D721Med (cell line): ENCODE results near the gene MS4A5.
"Not testable (repeated sequence)": the region's sequence is repeated elsewhere in the genome, so short reads cannot be mapped to it uniquely, and the experiment has no call there.

Source experiments
- DNase-seq: peaks from one replicate; pipeline ENCODE4 v3.0.0; 2011; ENCODE audit warnings: low spot score; ENCODE audit not compliant: insufficient read length
- FAIRE-seq: peaks from 2 replicates; lab custom pipeline; 2011; peaks lifted over from hg19 to GRCh38; lab: Jason Lieb, UNC
- TF ChIP-seq, protein P1 (sequence below): IDR thresholded peaks from 2 replicates; pipeline ENCODE4 v1.5.1; 2012; ENCODE audit warnings: mild to moderate bottlenecking, control low read depth; ENCODE audit not compliant: insufficient read depth; ENCODE audit errors: missing control alignments

The MS4A5 gene

DNA sequence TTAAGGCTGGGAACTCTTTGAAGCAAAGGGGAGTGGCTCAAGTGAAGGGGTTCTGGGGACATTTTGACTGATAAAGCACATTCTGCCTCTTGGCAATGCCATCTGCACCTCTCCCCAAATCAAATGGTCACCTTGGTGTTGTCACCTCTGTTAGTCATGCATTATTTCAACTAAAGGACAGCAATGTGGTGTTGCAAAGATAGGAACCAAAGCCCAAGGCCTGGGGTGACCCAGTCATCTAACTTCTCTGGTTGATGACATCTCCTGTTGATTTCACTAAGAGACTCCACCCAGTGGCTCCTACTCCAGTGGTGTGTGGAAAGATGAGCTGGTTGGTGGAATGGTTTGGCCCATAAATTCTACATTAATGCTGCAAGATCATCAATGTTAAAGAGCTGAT lies 18.5 kb downstream of the MS4A5 start:
- TF ChIP-seq, protein P1, sequence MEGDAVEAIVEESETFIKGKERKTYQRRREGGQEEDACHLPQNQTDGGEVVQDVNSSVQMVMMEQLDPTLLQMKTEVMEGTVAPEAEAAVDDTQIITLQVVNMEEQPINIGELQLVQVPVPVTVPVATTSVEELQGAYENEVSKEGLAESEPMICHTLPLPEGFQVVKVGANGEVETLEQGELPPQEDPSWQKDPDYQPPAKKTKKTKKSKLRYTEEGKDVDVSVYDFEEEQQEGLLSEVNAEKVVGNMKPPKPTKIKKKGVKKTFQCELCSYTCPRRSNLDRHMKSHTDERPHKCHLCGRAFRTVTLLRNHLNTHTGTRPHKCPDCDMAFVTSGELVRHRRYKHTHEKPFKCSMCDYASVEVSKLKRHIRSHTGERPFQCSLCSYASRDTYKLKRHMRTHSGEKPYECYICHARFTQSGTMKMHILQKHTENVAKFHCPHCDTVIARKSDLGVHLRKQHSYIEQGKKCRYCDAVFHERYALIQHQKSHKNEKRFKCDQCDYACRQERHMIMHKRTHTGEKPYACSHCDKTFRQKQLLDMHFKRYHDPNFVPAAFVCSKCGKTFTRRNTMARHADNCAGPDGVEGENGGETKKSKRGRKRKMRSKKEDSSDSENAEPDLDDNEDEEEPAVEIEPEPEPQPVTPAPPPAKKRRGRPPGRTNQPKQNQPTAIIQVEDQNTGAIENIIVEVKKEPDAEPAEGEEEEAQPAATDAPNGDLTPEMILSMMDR = no peak
- no peak for FAIRE-seq
- no peak for DNase-seq

DNA sequence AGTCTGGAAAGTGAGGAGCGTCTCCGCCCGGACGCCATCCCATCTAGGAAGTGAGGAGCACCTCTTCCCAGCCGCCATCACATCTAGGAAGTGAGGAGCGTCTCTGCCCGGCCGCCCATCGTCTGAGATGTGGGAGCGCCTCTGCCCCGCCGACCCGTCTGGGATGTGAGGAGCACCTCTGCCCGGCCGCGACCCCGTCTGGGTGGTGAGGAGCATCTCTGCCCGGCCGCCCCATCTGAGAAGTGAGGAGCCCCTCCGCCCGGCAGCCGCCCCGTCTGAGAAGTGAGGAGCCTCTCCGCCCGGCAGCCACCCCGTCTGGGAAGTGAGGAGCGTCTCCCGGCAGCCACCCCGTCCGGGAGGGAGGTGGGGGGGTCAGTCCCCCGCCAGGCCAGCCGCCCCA lies 21.8 kb downstream of the MS4A5 start:
- not testable (repeated sequence) for FAIRE-seq, DNase-seq

DNA sequence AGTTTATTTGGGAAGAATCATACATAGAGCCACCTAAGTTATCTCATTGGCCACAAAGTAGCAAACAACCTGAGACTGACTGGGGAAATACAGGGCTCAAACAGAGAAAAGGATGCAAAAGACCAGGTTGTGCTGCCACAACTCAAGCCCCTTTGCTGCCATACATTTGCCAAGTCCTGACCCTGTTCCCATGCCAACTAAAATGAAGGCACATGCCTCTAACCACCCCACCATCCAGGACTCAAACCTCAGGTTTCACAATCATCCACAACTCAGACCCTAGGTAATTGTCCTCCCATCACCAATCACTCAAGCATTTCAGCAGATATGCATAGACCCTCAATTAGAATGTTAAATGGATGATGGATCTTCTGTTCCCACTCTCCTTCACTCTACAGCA lies 24.8 kb downstream of the MS4A5 start:
- DNase-seq = no peak
- no peak for FAIRE-seq
- TF ChIP-seq, protein P1 = no peak

DNA sequence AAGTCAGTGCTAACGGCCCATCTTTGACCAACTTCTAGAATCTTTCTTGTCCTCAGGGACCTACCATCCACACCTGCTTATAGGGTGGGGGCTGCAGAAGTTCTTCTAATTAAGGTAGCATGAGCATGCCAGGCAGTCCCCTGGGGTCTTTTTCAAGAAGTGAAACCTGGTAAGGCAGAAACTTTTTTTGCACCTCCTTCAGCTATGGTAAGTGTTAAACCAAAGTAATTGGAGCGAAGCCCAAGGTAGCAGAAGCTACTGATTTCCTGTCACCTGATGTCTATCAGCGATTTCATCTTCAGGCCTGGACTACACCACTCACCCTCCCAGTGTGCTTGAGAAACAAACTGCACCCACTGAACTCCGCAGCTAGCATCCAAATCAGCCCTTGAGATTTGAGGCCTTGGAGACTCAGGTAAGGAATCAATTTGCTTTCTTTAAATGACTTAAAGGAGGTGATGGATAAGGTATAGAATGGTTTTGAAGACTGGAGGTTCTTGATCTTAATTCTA lies 26.2 kb downstream of the MS4A5 start, which contains the start of gene MS4A1:
MS4A1 (plus strand) TSS at position 317 of the 512 bp plus-strand sequence. CDS start 6,528 bp downstream, outside the sequence.
- TF ChIP-seq, protein P1 = no peak
- FAIRE-seq (no peak), DNase-seq (no peak)

DNA sequence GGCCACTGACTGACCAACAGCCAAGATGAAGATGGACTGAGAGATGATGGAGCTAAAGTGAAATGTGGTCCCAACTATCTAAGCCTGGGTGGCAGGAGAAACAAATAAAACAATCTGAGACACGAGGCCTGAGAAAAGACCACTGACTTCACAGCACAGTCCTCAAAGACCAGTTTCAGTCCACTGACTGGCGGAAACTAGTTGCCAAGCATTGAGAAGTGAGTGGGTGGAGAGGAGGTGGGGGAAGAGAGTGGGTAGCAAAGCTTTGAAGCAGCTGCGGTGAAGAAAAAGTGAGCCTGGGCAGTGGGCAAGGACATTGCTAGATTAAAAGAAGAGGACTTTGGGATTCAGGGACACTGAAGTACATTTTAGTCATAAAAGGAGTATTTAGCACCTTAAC lies 28.2 kb downstream of the MS4A5 start:
- TF ChIP-seq, protein P1 = no peak
- FAIRE-seq (no peak), DNase-seq (no peak)

DNA sequence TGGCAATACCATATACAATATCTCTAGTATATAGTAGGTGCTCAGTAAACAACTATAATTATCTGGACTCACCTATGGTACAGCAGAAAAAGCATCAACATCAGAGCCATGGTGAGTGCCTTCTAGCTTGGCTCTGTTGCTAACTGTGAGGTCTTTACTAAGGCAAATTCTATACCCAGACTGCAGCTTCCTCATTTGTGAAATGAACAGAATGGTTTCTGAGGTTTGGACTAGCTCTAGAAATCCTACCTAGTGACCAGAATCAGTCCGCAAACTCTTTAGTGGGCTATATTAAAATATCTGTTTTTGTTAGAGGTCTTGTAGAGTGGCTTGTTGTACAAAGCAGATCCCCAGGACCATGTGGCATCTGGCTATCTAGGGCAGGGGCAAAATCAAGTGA lies 30.0 kb downstream of the MS4A5 start:
- no peak for DNase-seq
- FAIRE-seq = no peak
- TF ChIP-seq, protein P1 = no peak

DNA sequence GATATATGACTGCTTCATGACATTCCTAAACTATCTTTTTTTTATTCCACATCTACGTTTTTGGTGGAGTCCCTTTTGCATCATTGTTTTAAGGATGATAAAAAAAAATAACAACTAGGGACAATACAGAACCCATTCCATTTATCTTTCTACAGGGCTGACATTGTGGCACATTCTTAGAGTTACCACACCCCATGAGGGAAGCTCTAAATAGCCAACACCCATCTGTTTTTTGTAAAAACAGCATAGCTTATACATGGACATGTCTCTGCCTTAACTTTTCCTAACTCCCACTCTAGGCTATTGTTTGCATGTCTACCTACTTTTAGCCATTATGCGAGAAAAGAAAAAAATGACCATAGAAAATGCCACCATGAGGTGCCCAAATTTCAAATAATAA lies 39.5 kb downstream of the MS4A5 start:
- TF ChIP-seq, protein P1 = no peak
- FAIRE-seq = no peak
- DNase-seq = no peak

DNA sequence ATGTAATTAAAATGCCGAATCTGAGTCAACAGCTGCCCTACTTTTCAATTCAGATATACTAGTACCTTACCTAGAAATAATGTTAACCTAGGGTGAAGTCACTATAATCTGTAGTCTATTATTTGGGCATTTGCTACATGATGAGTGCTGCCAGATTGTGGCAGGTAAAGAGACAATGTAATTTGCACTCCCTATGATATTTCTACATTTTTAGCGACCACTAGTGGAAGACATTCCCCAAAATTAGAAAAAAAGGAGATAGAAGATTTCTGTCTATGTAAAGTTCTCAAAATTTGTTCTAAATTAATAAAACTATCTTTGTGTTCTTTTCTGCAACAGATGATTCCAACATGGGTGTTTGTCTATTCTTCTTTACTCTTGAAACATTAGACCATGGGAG lies 40.4 kb downstream of the MS4A5 start:
- TF ChIP-seq, protein P1 = no peak
- no peak for DNase-seq
- FAIRE-seq = no peak
